Adrenal gland (tissue), 12 donors: ENCODE measurements around the gene HHAT. TPM values are rescaled to one million over a fixed set of nuclear protein-coding genes. Genes with fewer than 3 reads are reported as not detected.

ENCODE experiments used
- DNase-seq, 7 donors: peaks; one replicate each; pipeline ENCODE4 v3.0.0-alpha.2; 2019 to 2020
- H3K27ac ChIP-seq, 5 donors: fragments of 200-600 bp; sonication (generic) in 4 of 5; 1 replicate in 3 of 5; 2 replicates in 2 of 5; pipeline versions ENCODE4 v1.5.1 to v1.8.0; 2016 to 2020; ENCODE audit warnings: mild to moderate bottlenecking in 1 of 5
- H3K27me3 ChIP-seq: fragments of 200-600 bp; 2 replicates; pipeline ENCODE4 v1.8.0; 2021
- H3K36me3 ChIP-seq, 2 donors: fragments of 200-600 bp; replicated peaks in 1 of 2; 1 replicate in 1 of 2; 2 replicates in 1 of 2; pipeline versions ENCODE4 v1.5.1 to v1.8.0; 2018 to 2022
- H3K4me1 ChIP-seq, 2 donors: fragments of 200-600 bp; replicated peaks in 1 of 2; 1 replicate in 1 of 2; 2 replicates in 1 of 2; pipeline versions ENCODE4 v1.5.1 to v1.8.0; 2018 to 2021
- H3K4me3 ChIP-seq, 4 donors: fragments of 200-600 bp; sonication (generic) in 3 of 4; one replicate each; pipeline ENCODE4 v1.5.1; 2016 to 2018
- H3K9me3 ChIP-seq, 3 donors: fragments of 200-600 bp; sonication (generic) in 1 of 3; replicated peaks in 1 of 3; 1 replicate in 2 of 3; 2 replicates in 1 of 3; pipeline versions ENCODE4 v1.5.1 to v1.8.0; 2016 to 2021
- CTCF ChIP-seq, 6 experiments: fragments of 450-650 bp in 4 of 6; fragments of 200-600 bp in 2 of 6; sonication (generic) in 1 of 6; IDR thresholded peaks; 1 replicate in 5 of 6; 2 replicates in 1 of 6; pipeline versions ENCODE4 v1.5.1 to v1.8.0; 2016 to 2021; ENCODE audit warnings: antibody characterized with exemption in 6 of 6, mild to moderate bottlenecking in 2 of 6, moderate library complexity in 1 of 6
- POLR2A ChIP-seq, 2 donors: fragments of 450-650 bp; IDR thresholded peaks; one replicate each; pipeline ENCODE4 v1.6.1; 2017; ENCODE audit warnings: antibody characterized with exemption in 2 of 2, mild to moderate bottlenecking in 2 of 2, moderate library complexity in 1 of 2
- WGBS, 4 donors: extraction: QIAGEN DNeasy Blood & Tissue Kit in 2 of 4; methylation state at CpG; one replicate each; pipeline versions ENCODE4 v1.1.5 to v1.1.7; 2013 to 2017; 5-methylcytosine and 5-hydroxymethylcytosine counted together
- intact Hi-C, 2 donors: fragments of 100-400 bp; cut with DNase I; formaldehyde crosslinking; loops; one replicate each; pipeline versions ENCODE4 v1.14.1 to v1.15.0; 2022 to 2023
- polyA plus RNA-seq, 3 donors: library from polyadenylated mRNA; stranded (reverse); fragments of 200-250 nt in 2 of 3; fragments of 350-450 nt in 1 of 3; fragmentation: Illumina TruSeq in 1 of 3; extraction: RNeasy Lipid Tissue Mini Kit (QIAGEN cat#74804) in 1 of 3; gene quantifications; one replicate each; pipeline ENCODE4 v1.2.3, GENCODE V29; 2013 to 2014
- total RNA-seq, 9 donors: library from RNA; depleted of rRNA in 4 of 9; stranded (reverse); fragments of >200 nt in 4 of 9; fragments of 120-200 nt in 1 of 9; fragmentation: NEBNext Ultra II Directional in 1 of 9; extraction: Animal tissue kit (Norgen Biotek cat#: 25700) in 1 of 9; gene quantifications; one replicate each; pipeline versions ENCODE4 v1.1.0 to v1.2.4, GENCODE V29; 2013 to 2023
- donor health status: healthy with polysubstance abuse.
- donor health status: Bipolar disorder and iron deficiency.
- donor health status: DM: yes; HTN: yes; CAD: no.
- donor health status: DM: no; HTN: no; CAD: no.
- donor health status: DM: no; HTN: no; CAD: no.
- donor health status: DM: yes; HTN: yes; CAD: no.

HHAT gene
- total and polyA plus RNA-seq, 12 donors: 3.1 to 26.7 (median 12.3) TPM

DNA sequence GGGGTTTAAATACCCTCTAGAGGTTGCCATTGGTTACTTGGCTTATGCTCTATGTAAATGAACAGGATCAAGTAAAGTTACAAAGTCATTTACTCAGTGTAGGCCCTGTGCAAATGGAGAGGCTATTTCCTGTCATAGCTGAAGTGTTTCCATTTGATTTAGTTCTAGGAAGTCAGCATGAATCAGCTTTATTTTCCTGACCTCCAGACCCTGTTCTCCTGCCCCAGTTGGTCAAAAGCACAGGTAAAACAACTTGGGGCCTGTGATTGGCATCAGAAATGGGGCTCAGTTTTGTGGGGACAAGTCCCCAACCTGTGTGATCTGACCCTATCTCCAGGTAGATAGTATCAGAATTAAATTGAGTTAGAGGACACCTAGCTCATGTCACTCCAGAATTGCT lies 239.9 kb downstream of the HHAT start:
- Histone ChIP-seq H3K27me3 (no peaks in the 10 kb centered on the region), H3K27ac (no peak overlapping the region), H3K9me3 (no peaks in the 10 kb centered on the region), H3K36me3 (no peaks in the 10 kb centered on the region), H3K4me3 (no peak overlapping the region), H3K4me1 (no peaks in the 10 kb centered on the region)
- TF ChIP-seq CTCF (IDR thresholded peaks at IDR 0.05) (no peak), POLR2A (IDR thresholded peaks at IDR 0.05) (no peak)
- intact Hi-C loops: no loop called here
- no peak for DNase-seq

GRCh38 chr1:210570116-210570515 lies 241.4 kb downstream of the HHAT start:
- Histone ChIP-seq H3K36me3 (no peaks in the 10 kb centered on the region), H3K9me3 (no peaks in the 10 kb centered on the region), H3K4me1 (no peaks in the 10 kb centered on the region), H3K4me3 (no peak overlapping the region), H3K27me3 (no peaks in the 10 kb centered on the region), H3K27ac (no peak overlapping the region)
- intact Hi-C loops: no loop called here
- DNase-seq: no peak
- TF ChIP-seq POLR2A (IDR thresholded peaks at IDR 0.05) (no peak), CTCF (IDR thresholded peaks at IDR 0.05) (no peak)
- 79 to 100% (median 91%) methylated on average over 1 to 2 of the region's 2 CpGs for WGBS, 4 donors

DNA sequence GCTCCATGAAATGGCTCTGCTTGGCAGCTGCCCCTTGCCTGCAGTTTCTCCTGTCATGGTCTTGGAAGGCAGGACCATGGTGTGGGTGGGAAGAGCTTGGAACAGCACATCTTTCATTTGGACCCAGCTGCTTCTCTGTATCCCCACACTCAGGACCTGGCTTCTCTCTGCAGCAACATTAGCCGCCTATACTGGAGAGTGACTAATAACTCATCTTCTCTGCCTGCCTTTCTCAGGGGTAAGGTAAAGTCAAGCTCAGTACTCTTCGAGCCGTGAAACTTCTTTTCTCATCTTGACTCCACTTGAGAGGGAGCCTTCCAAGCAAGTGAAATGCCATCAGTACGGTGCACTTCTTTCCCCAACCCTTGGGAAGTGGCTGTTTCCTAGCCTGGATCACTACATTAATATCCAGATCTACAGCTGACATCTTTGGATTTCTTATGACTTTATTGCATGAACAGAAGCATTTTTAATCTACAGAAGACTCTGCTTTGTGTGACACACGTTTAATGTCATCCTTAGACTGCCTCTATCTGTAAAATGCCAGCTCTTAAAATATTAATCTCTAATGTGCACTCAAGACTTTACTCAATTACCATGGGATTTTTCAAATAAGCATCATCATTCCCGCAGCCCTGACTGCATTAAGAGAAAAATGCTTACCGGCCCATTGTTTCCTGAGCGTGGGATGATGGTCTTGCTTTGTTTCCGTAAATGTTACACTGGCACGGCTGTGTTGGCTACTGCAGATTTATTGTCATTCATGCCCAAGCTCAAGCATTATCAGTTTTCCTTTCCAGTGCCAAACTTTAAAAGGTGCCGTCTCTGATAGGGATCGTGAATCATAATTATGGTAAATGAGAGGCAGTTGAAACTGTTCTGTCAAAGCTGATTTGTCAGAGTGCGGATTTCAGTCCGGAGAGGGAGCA lies 242.9 kb downstream of the HHAT start:
- no peak overlapping the region for H3K4me3 ChIP-seq
- H3K9me3 ChIP-seq: no peaks in the 10 kb centered on the region
- H3K36me3 ChIP-seq: no peaks in the 10 kb centered on the region
- no peaks in the 10 kb centered on the region for H3K4me1 ChIP-seq
- no peak for TF ChIP-seq POLR2A (IDR thresholded peaks at IDR 0.05)
- TF ChIP-seq CTCF (IDR thresholded peaks at IDR 0.05): no peak
- no peaks in the 10 kb centered on the region for H3K27me3 ChIP-seq
- DNase-seq: no peak
- WGBS, 4 donors: 83 to 86% (median 83%) methylated on average over 13 to 14 of the region's 14 CpGs
- intact Hi-C loops: no loop called here
- H3K27ac ChIP-seq: no peak overlapping the region

DNA sequence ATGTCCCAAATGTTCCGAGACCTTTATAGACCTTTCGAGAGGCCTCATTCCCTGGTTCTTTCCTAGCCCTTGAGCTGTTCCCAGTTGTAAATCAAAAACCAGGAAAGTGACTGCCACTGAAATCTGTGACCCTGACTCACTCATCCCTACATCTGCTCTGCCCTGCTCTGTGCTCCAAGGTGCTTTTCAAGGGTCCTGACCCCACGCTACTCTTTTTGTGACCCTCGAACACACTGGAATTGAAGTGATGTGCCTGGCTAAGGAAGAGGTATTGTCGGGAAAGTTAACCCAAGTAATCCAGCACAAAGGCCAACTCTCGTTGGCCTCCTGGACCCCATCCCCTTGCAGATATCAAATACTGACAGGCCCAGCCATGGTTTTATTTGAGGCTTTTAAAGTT lies 244.4 kb downstream of the HHAT start:
- Histone ChIP-seq H3K4me1 (no peaks in the 10 kb centered on the region), H3K4me3 (no peak overlapping the region), H3K36me3 (no peaks in the 10 kb centered on the region), H3K9me3 (peaks cover 0 to 6% (median 0%) of the 10 kb centered on the region in 3 donors), H3K27me3 (no peaks in the 10 kb centered on the region), H3K27ac (no peak overlapping the region)
- 82 to 92% (median 89%) methylated on average over 6 of the region's 6 CpGs for WGBS, 4 donors
- DNase-seq: no peak
- TF ChIP-seq CTCF (IDR thresholded peaks at IDR 0.05) (no peak), POLR2A (IDR thresholded peaks at IDR 0.05) (no peak)
- intact Hi-C loops: no loop called here
